Heart left ventricle (tissue), 13 donors: ENCODE data around the gene NOC3L.

Experiments used
- CTCF ChIP-seq, 12 donors: fragments of 200-600 bp; sonication (generic) in 4 of 12; IDR thresholded peaks; one replicate each; pipeline versions ENCODE4 v1.5.0 to v1.8.0; 2018 to 2022; ENCODE audit warnings: antibody characterized with exemption in 12 of 12, mild to moderate bottlenecking in 5 of 12
- POLR2A ChIP-seq, 2 donors: fragments of 450-650 bp; IDR thresholded peaks; one replicate each; pipeline ENCODE4 v1.6.1; 2017; ENCODE audit warnings: antibody characterized with exemption in 2 of 2, mild to moderate bottlenecking in 2 of 2, moderate library complexity in 2 of 2
- donor health status: ischemic (EF 13 %, LVEDD 7.1; RV severe dilation, severe dysfunction).
- donor health status: DM: no; HTN: yes; CAD: no.
- donor health status: DM: no; HTN: no; CAD: no.
- donor health status: ischemic (EF 25% LVEDD 6.9; RV normal size, moderate dysfunction).
- donor health status: ischemic (EF 25% LVEDD 5.7; RV mildly dilated, moderate dysfunction).
- donor health status: ischemic (EF 35%, LVEDD 5.7; RV mildly dilated, moderate dysfunction).
- donor health status: nonischemic (EF 11% LVEDD 7.7; RV severe dilation, severe dysfunction).
- donor health status: DM: yes; HTN: yes; CAD: no.
- donor health status: PGD.
- donor health status: ischemic (EF 29% LVEDD 5.4; RV normal size, mild dysfunction).
- donor health status: nonischemic (EF 23%, LVEDD 6.1; RV moderate dilation, normal function).

GRCh38 chr10:94397549-94398370 is 35.0 kb upstream of the NOC3L start:
- TF ChIP-seq CTCF (IDR thresholded peaks at IDR 0.05) (no peak), POLR2A (IDR thresholded peaks at IDR 0.05) (no peak)
